Activated naive CD8-positive, alpha-beta T cell treated with anti-CD3 and anti-CD28 coated beads for 36 hours (primary cell): ENCODE measurements around the gene KCNQ1OT1. TPM values are rescaled to one million over a fixed set of nuclear protein-coding genes. Genes with fewer than 3 reads are reported as not detected.

ENCODE experiments used
- DNase-seq: peaks from one replicate; pipeline ENCODE4 v3.0.0; 2021
- H3K27ac Mint-ChIP-seq: one replicate; pipeline ENCODE4 v1.8.0; 2022; ENCODE audit warnings: mild to moderate bottlenecking, moderate library complexity, mixed read lengths
- H3K27me3 Mint-ChIP-seq: one replicate; pipeline ENCODE4 v1.8.0; 2022; ENCODE audit warnings: mild to moderate bottlenecking, mixed read lengths
- H3K36me3 Mint-ChIP-seq: one replicate; pipeline ENCODE4 v1.8.0; 2021; ENCODE audit warnings: mild to moderate bottlenecking, mixed read lengths
- H3K4me1 Mint-ChIP-seq: one replicate; pipeline ENCODE4 v1.8.0; 2021; ENCODE audit warnings: mixed read lengths
- H3K4me3 Mint-ChIP-seq: one replicate; pipeline ENCODE4 v1.8.0; 2022; ENCODE audit warnings: mild to moderate bottlenecking, moderate library complexity, mixed read lengths
- H3K9me3 Mint-ChIP-seq: one replicate; pipeline ENCODE4 v1.8.0; 2022; ENCODE audit warnings: mixed read lengths
- total RNA-seq, 2 experiments: library from RNA; stranded (reverse); gene quantifications; one replicate each; pipeline ENCODE4 v1.2.3, GENCODE V29; 2021

The KCNQ1OT1 gene
- total RNA-seq, 2 experiments from 2014 or later = 0.12 to 0.14 TPM

DNA sequence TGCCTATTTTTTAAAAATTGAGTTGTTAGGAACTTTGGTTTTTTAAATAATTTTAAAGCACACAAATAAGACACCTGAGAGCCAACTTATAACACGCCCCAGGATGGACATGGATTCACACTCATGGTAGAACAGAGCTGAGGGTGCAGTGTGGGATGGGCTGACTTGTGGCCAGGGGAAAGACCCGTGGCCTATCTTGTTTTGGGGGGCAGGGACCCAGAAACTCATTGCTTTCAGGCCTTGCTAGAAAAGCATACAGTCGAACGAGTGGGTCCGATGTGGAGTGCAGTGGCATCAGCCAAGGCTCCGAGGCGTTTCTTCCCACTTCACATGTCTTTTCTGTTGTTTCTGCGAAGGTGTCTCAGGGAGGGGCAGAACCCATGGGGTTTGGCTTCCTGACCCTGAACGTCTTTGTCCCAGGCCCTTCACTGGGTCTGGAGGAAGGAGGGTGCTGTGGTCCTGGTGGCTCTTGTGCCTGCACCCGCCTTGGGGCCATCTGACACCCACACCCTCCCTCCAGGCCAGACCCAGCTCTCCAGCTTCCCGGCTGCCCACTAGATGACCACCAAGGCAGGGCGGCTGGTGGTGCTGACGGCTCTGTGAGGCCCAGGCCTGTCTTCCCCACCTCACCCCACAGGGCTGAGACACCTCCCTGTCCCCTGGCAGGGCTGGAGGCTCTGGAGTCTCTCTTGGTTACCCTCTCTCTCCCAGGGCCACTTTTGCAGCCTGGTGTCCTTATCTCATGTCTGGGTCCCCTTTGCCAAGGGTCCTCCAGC lies 134.2 kb downstream of the KCNQ1OT1 start:
- no peaks in the 10 kb centered on the region for H3K36me3 Mint-ChIP-seq
- H3K4me1 Mint-ChIP-seq = no peaks in the 10 kb centered on the region
- no peaks in the 10 kb centered on the region for H3K9me3 Mint-ChIP-seq
- H3K4me3 Mint-ChIP-seq = no peak overlapping the region
- H3K27me3 Mint-ChIP-seq = no peaks in the 10 kb centered on the region
- no peak for DNase-seq
- no peak overlapping the region for H3K27ac Mint-ChIP-seq

GRCh38 chr11:2564588-2565425 lies 135.0 kb downstream of the KCNQ1OT1 start:
- H3K36me3 Mint-ChIP-seq = no peaks in the 10 kb centered on the region
- H3K27ac Mint-ChIP-seq = no peak overlapping the region
- H3K4me3 Mint-ChIP-seq = no peak overlapping the region
- no peaks in the 10 kb centered on the region for H3K27me3 Mint-ChIP-seq
- no peaks in the 10 kb centered on the region for H3K4me1 Mint-ChIP-seq
- no peak for DNase-seq
- no peaks in the 10 kb centered on the region for H3K9me3 Mint-ChIP-seq

GRCh38 chr11:2564008-2564530 lies 135.7 kb downstream of the KCNQ1OT1 start:
- H3K36me3 Mint-ChIP-seq = no peaks in the 10 kb centered on the region
- H3K9me3 Mint-ChIP-seq = no peaks in the 10 kb centered on the region
- H3K27me3 Mint-ChIP-seq = no peaks in the 10 kb centered on the region
- H3K4me3 Mint-ChIP-seq = no peak overlapping the region
- H3K27ac Mint-ChIP-seq = no peak overlapping the region
- peaks cover 2% of the 10 kb centered on the region for H3K4me1 Mint-ChIP-seq
- DNase-seq = no peak

GRCh38 chr11:2563213-2564007 lies 136.4 kb downstream of the KCNQ1OT1 start:
- Mint-ChIP-seq H3K9me3 (no peaks in the 10 kb centered on the region), H3K27ac (no peak overlapping the region), H3K36me3 (no peaks in the 10 kb centered on the region), H3K4me3 (no peak overlapping the region), H3K27me3 (no peaks in the 10 kb centered on the region), H3K4me1 (peaks cover 2% of the 10 kb centered on the region)
- no peak for DNase-seq

DNA sequence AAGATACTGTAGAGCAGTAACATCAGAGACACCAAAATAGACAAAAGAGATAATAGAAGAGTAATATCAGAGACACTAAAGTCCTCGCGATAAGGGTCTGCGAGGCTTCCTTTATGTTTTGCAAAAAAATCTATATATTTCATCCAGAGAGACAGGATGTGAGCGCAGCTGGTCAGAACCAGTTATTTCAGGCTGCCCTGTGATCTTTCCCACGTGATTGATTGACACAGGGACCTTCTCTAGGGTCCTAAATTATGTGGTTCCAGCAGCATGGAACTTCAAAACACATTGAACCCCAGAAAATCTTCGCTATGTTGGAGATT lies 136.9 kb downstream of the KCNQ1OT1 start:
- Mint-ChIP-seq H3K4me1 (peaks cover 2% of the 10 kb centered on the region), H3K9me3 (no peaks in the 10 kb centered on the region), H3K27ac (no peak overlapping the region), H3K4me3 (no peak overlapping the region), H3K36me3 (no peaks in the 10 kb centered on the region), H3K27me3 (no peaks in the 10 kb centered on the region)
- no peak for DNase-seq

- Mint-ChIP-seq H3K4me1 (peaks cover 2% of the 10 kb centered on the region), H3K27ac (no peak overlapping the region), H3K36me3 (no peaks in the 10 kb centered on the region)
Measured at GRCh38 chr11:2561696-2562581, 137.9 kb downstream of the KCNQ1OT1 start.

DNA sequence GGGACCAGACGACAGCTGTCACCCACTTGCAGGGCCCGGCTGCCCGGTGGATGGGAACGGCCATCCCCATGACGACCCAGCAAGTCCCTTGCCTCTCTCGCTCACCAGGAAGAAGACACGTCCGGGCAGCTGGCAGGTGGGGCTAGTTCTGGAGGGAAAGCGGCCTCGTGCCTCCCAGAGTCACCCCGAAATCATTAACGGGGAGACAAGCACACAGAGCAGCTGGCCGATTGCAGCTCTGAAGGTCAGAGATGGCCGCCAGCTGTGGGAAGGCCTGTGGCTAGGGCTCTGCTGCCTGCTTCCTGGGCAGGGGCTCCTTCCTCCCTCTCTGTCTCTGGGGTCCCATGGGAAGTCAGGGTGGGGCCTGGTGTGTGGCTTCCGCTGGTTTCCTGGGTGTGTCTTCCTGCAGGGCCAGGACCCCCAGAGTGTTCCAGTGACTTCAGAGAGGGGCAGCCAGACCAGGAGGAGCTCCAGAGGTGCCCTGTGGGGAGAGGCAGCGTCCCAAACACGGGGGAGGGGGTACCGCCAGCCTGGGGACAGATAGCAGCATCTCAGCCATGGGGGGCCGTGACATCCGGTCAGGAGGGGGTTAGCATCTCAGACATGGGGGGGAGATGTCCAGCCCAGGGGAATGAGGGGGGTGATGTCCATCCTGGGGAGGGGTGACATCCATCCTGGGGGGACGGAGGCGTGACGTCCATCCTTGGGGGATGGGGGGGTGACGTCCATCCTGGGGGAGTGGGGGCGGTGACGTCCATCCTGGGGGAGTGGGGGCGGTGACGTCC lies 140.1 kb downstream of the KCNQ1OT1 start:
- Mint-ChIP-seq H3K4me1 (peaks cover 2% of the 10 kb centered on the region), H3K27me3 (no peaks in the 10 kb centered on the region), H3K36me3 (no peaks in the 10 kb centered on the region), H3K9me3 (peaks cover 3% of the 10 kb centered on the region), H3K27ac (no peak overlapping the region), H3K4me3 (no peak overlapping the region)
- no peak for DNase-seq

More at GRCh38 chr11:2561696-2562581, 137.9 kb downstream of the KCNQ1OT1 start:
- no peak for DNase-seq
- Mint-ChIP-seq H3K27me3 (no peaks in the 10 kb centered on the region), H3K4me3 (no peak overlapping the region), H3K9me3 (peaks cover 2% of the 10 kb centered on the region)

- DNase-seq = no peak
- H3K27me3 Mint-ChIP-seq = no peaks in the 10 kb centered on the region
- no peak overlapping the region for H3K27ac Mint-ChIP-seq
- no peak overlapping the region for H3K4me3 Mint-ChIP-seq
- no peaks in the 10 kb centered on the region for H3K36me3 Mint-ChIP-seq
- peaks cover 3% of the 10 kb centered on the region for H3K9me3 Mint-ChIP-seq
- peaks cover 2% of the 10 kb centered on the region for H3K4me1 Mint-ChIP-seq
Measured at GRCh38 chr11:2558861-2559526, 140.8 kb downstream of the KCNQ1OT1 start.

GRCh38 chr11:2558397-2558796 lies 141.4 kb downstream of the KCNQ1OT1 start:
- no peak for DNase-seq
- Mint-ChIP-seq H3K27me3 (no peaks in the 10 kb centered on the region), H3K4me3 (no peak overlapping the region), H3K27ac (no peak overlapping the region), H3K4me1 (peaks cover 2% of the 10 kb centered on the region), H3K9me3 (peaks cover 3% of the 10 kb centered on the region), H3K36me3 (no peaks in the 10 kb centered on the region)

Other genes starting within 250 kb of the KCNQ1OT1 start
- 1 to 10 TPM in 1 of 2 experiments, under 1 TPM in 1; 0.85 to 1.0 TPM for gene CDKN1C, start 185.8 kb upstream of the KCNQ1OT1 start, total RNA-seq
- gene PHLDA2, start 229.4 kb upstream of the KCNQ1OT1 start, total RNA-seq = 1 to 10 TPM; 1.3 to 2.5 TPM